ENCODE results near the gene CAPRIN1. TPM values are rescaled to one million over a fixed set of nuclear protein-coding genes. Genes with fewer than 3 reads are reported as not detected.

The CAPRIN1 gene
- total and polyA plus RNA-seq, 2 of the 8 experiments (the other 6 are each of a cell fraction or from before 2014, with no cell fraction given): 221 to 317 TPM

GRCh38 chr11:34052036-34052607 lies 591 bp downstream of the CAPRIN1 start (continued):
- no peak for TF ChIP-seq USF2 (IDR thresholded peaks at IDR 0.05; ENCODE audit: low read length)
- no peak for TF ChIP-seq SIX5 (IDR thresholded peaks at IDR 0.05; ENCODE audit: low read depth, low read length)
- no peak for TF ChIP-seq KDM1A (IDR thresholded peaks at IDR 0.05; ENCODE audit: borderline replicate concordance, low read length)
- no peak for TF ChIP-seq MAFK (IDR thresholded peaks at IDR 0.05; ENCODE audit: low read depth, low read length)
- no peak for TF ChIP-seq BCL11A (IDR thresholded peaks at IDR 0.05; ENCODE audit: low read depth in 2 of 2, low read length in 2 of 2)
- TF ChIP-seq MAX (IDR thresholded peaks at IDR 0.05): peak; percentile 73; the same call in 1 of the 2 replicates
- no peak for TF ChIP-seq RXRA (IDR thresholded peaks at IDR 0.05; ENCODE audit: insufficient read depth, low read depth, low read length)
- TF ChIP-seq EP300 (IDR thresholded peaks at IDR 0.05; ENCODE audit: borderline replicate concordance in 1 of 2, low read depth in 2 of 2, low read length in 2 of 2): peak in 1 of 2 experiments; percentile 33; a peak in 1 of 3 replicates
- peak; percentile 87 for TF ChIP-seq TAF7 (optimal IDR thresholded peaks at IDR 0.05; ENCODE audit: borderline replicate concordance, low read depth, low read length)
- no peak for TF ChIP-seq HDAC6 (IDR thresholded peaks at IDR 0.05; ENCODE audit: low read depth, low read length)
- TF ChIP-seq TBP (IDR thresholded peaks at IDR 0.05; ENCODE audit: low read depth, low read length): peak; percentile 83
- TF ChIP-seq YY1 (IDR thresholded peaks at IDR 0.05; ENCODE audit: low read depth, low read length): no peak
- TF ChIP-seq E2F6 (IDR thresholded peaks at IDR 0.05): peak; percentile 44; the same call in 1 of the 2 replicates
